Fibroblast of mammary gland (primary cell): ENCODE measurements around the gene UBE2E1.
A peak's percentile ranks its signal among the peaks of the same experiment; 100 is the strongest.
"Not testable (repeated sequence)": the region's sequence is repeated elsewhere in the genome, so short reads cannot be mapped to it uniquely, and the experiment has no call there.

ENCODE experiments used
- DNase-seq: peaks from one replicate; pipeline ENCODE4 v3.0.0-alpha.2; 2010; ENCODE audit warnings: low read depth
- H3K4me3 ChIP-seq: 2 replicates; pipeline ENCODE4 v1.5.1; 2011; ENCODE audit warnings: low read depth, mild to moderate bottlenecking, low read length, moderate library complexity; ENCODE audit not compliant: control insufficient read depth
- TF ChIP-seq, protein P1 (sequence below): conservative IDR thresholded peaks from 2 replicates; pipeline ENCODE4 v1.5.1; 2011; ENCODE audit warnings: low read depth, low read length, inconsistent platforms; ENCODE audit not compliant: control insufficient read depth, insufficient read depth

Gene UBE2E1

DNA sequence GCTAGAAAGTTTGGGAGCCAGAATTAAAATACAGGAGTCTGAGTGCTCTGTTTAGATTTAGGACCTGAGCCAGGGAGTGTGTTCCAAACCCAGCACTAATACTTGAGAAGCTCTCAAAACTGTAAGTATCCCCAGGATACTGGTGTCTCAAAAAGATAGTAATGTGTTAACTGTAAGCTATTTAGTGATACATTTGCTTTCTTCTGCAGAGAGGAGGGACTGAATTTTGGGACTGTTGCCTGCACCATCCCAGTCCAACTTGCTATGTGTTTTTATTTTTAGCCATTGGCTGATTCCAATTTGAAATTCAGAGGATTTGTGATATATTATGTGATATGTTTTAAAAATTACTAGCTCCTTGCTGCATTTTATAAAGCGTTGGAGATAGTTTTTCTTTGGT, 31.5 kb downstream of the UBE2E1 start:
- H3K4me3 ChIP-seq = no peak overlapping the region
- TF ChIP-seq, protein P1, sequence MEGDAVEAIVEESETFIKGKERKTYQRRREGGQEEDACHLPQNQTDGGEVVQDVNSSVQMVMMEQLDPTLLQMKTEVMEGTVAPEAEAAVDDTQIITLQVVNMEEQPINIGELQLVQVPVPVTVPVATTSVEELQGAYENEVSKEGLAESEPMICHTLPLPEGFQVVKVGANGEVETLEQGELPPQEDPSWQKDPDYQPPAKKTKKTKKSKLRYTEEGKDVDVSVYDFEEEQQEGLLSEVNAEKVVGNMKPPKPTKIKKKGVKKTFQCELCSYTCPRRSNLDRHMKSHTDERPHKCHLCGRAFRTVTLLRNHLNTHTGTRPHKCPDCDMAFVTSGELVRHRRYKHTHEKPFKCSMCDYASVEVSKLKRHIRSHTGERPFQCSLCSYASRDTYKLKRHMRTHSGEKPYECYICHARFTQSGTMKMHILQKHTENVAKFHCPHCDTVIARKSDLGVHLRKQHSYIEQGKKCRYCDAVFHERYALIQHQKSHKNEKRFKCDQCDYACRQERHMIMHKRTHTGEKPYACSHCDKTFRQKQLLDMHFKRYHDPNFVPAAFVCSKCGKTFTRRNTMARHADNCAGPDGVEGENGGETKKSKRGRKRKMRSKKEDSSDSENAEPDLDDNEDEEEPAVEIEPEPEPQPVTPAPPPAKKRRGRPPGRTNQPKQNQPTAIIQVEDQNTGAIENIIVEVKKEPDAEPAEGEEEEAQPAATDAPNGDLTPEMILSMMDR = no peak
- no peak for DNase-seq

DNA sequence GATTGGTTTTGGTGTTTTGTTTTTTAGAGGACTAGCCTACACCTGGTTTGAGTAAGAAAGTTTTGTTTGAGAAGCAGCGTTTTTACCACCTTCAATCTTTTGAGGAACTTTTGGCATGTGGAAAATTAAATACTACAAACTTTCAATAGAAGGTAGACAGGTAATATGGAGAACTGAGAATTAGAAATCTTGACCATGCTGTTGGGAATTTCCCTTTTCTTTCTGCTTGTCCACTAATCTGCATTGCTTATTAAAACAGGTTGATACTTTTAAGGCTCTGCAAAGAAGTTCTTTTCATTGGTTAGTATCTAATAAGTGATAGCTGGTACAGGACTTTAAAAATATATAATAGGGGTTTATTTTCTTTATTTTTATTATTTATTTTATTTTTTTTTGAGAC, 31.9 kb downstream of the UBE2E1 start:
- no peak overlapping the region for H3K4me3 ChIP-seq
- no peak for DNase-seq
- TF ChIP-seq, protein P1 = no peak

DNA sequence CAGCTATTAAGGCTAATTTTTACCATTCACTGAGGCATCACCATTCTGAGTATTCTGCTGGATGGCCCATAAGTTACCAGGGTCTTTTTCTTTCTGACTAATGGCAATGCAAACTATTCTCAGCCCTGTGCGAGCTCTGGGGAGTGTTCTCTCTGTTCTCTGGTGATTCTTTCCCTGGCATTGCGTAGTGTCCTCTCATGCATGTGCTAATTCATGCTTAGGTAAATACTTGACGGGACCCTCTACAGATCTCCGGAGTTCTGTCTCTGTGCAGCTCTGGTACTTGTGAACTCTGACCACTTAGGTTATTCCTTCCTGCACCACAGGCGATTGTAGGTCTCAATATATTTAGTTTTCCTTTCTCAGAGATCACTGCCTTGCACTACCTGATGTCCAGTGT, 34.8 kb downstream of the UBE2E1 start:
- DNase-seq = no peak
- TF ChIP-seq, protein P1 = no peak

DNA sequence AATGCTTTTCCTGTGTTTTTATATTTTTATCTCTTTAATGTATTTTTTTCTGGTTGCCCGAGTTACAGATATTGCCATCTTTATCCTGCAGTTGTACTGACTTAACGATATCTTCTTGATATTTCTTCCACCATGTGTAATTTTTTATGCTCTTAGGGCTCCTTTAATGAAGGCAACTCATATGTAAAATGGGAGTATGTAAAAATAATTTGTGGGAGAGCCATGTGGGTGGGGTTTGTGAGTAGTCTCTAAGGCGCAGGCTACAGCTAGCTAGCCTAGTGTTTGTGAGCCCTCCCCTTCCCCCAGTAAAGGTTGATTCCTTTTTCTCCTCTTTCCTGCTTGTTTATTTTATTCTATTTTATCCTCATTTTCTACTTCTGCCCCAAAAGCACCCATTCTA, 38.1 kb downstream of the UBE2E1 start:
- no peak overlapping the region for H3K4me3 ChIP-seq
- no peak for DNase-seq
- TF ChIP-seq, protein P1 = no peak

More for the DNA sequence above, 34.8 kb downstream of the UBE2E1 start:
- no peak overlapping the region for H3K4me3 ChIP-seq

DNA sequence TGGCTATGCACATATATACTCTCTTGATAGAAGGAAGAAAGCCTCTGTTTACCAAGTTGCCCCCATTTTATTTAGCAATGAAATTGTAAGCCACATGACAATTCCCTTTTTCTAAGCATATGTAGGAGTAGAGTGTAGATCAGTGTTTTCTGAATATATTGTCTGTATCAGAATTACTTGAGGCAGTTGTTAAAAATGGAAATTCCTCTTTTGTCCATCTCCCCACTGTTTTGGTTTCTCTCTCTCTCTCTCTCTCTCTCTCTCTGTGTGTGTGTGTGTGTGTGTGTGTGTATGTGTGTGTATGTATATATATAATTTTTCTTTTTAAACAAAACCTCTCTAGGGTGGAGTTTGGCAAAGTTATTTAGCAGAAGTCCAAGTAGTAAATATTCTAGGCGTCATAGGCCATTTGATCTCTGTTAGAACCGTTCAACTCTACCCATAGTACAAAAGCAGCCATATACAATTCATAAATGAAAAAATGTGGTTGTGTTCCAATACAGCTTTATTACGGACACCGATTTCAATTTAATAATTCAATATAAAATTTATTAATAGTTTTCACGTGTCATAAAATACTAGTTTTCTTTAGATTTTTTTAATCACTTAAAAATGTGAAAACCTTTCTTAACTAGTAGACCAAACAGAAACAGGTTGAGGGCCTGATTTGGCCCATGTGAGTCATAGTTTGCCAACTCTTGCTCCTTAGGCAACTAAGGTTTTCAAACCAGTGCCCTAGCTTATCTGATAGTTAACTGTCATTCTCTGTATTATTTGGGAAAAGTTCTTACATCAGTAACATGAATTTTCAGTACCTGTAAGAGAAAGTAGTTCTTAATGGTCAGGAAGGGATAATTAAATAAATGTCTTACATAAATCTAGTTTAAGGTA, 39.8 kb downstream of the UBE2E1 start:
- no peak overlapping the region for H3K4me3 ChIP-seq
- TF ChIP-seq, protein P1 = no peak
- DNase-seq = no peak

DNA sequence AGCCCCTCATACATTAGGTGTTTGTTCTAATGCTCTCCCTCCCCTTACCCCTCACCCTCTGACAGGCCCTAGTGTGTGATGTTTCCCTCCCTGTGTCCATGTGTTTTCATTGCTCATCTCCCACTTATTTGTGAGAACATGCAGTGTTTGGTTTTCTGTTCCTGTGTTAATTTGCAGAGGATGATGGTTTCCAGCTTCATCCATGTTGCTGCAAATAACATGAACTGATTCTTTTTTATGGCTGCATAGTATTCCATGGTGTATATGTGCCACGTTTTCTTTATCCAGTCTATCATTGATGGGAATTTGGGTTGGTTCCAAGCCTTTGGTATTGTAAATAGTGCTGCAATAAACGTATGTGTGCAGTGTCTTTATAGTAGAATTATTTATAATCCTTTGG, 43.7 kb downstream of the UBE2E1 start:
- not testable (repeated sequence) for H3K4me3 ChIP-seq, DNase-seq

DNA sequence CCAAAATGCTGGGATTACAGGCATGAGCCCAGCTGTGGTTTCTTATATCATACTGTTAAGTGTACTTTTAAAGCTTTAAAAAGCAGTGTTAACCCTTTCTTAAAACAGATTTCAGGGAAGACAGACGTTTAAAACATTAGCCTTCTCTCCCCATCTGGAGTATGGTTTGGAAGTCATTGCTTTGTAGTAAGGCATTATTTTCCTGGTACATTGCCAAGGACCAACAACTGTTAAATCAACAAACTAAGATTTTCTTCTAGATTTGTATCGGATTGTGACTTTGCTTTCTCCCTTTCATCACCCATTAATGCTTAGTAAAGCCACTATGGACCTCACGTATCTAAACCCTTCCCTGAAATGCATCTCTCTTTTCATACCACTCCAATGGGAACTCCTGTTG, 50.5 kb downstream of the UBE2E1 start:
- TF ChIP-seq, protein P1 = no peak
- H3K4me3 ChIP-seq = no peak overlapping the region
- peak; percentile 46 for DNase-seq
